GM04503 (cell line): ENCODE data around the gene C6orf132.
"Not testable (repeated sequence)": the region's sequence is repeated elsewhere in the genome, so short reads cannot be mapped to it uniquely, and the experiment has no call there.

Experiments
- DNase-seq: peaks from one replicate; pipeline ENCODE4 v3.0.0-alpha.2; 2012; ENCODE audit warnings: low read depth

Gene C6orf132

GRCh38 chr6:42142118-42142835, at the start of gene C6orf132:
C6orf132 (minus strand) TSS chr6:42142620; CDS start chr6:42142444, 176 bp downstream.
- no peak for DNase-seq

- peak; percentile 85 for DNase-seq
Measured at GRCh38 chr6:42190554-42191183, 48.2 kb upstream of the C6orf132 start.

- DNase-seq = no peak
Measured at GRCh38 chr6:42188406-42188805, 46.0 kb upstream of the C6orf132 start.

DNA sequence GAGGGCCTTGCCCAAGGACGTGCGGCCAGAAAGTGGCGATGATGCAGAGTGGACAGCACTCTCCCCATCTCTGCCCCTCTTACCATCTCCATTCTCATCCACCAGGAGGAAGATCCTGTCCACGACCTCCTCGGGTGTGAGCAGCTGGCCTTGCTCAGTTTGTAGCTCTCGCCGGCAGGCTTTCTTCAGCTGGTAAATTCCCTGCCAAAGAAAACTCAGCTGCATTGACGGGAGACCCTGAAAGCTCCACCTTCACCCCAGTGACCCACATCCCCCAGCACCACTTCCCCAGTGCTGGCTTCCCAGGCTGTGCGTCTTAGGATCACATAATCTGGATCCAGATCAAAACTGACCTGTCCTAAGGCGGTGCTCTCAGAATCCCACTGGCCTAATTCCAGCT, 43.2 kb upstream of the C6orf132 start:
- no peak for DNase-seq

DNA sequence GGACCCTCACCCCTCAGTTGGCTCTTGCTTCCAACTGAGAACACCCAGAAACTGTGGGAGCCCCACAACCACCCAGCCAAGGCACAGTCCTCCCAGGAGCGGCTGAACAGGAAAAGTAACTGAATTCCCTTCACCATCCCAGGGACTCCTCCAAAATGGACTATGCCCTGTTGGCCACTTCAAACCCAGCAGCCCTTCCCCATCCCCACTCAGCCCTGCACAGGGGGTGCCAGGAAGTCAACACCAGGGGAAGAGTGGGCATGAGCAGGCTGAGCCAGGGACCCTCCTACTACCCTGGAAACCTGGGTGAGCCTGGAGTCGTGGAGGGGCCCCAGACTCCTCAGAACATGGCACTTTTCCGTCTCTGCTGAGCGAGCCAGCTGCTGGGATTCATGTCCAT, 42.1 kb upstream of the C6orf132 start:
- DNase-seq = no peak

DNA sequence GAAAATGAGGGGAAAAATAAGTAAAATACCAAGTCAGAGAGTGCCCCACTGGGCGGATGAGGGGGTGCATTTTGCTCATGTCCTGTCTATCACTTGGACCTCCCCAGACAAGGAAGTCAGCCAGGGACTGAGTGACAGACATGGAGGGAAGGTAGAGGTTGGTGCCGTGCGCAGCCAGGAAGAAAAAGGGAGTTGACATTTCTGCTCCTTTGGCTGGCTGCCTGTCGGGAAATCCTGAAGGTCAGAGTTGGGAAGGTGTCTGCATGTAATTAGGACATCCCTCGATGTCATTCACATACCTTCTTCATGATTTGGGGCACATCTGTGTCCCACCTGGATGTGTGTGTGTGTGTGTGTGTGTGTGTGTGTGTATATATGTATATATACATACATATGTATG, 39.7 kb upstream of the C6orf132 start:
- DNase-seq = no peak

DNA sequence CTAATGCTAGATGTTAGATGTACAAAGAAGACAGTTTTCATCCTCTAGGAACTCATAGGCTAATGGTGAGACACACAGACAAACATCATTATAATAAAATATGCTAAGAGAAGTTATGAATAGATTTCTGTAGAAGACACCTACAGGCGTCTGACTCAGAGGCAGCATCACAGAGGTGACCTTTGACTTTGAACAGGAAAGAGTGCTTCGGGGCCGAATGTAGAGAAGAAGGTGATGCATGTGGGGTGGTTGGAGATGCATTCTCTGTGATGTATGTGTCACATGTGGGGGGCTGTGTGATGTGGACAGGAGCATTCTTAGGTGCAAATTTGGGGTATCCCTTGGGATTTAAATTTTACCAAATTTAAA, 37.5 kb upstream of the C6orf132 start:
- no peak for DNase-seq

- DNase-seq = no peak
Measured at GRCh38 chr6:42179261-42179944, 37.0 kb upstream of the C6orf132 start.

DNA sequence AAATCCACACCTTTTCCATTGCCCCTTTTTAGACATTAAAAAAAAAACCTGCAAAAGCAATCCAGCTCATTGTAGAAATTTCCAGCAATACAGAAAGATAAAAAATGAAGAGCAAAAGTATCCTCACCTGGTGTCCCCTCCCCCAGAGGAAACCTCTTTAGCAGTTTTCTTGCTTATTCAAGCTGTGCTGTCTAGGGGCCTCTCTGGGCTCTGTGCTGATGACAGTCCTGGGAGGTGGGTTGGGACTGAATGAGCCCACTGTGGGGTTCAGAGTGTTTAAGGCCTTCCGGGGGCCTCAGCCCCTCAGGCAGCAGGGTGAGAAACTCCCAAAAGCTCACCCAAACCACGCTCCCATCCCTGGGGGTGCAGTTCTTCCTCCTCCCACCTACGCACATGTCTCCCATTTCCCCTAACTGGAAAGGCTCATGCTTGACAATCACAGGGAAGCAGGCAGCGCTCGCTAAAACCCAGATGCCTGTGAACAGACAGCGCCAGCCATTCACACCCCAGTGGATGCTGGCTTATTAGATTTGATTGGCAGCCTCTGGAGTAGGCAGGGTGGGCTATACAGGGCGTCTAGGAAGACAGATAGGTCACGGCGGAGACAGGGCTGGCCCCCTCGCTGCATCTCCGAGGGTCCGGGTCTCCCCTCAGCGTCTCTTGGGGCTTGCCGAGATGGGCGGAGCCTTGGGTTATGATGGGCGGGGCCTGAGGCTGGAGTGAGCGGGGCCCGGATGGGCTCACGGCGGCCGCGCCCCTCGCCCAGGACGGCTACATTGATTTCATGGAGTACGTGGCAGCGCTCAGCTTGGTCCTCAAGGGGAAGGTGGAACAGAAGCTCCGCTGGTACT, 35.3 kb upstream of the C6orf132 start:
- DNase-seq = no peak

GRCh38 chr6:42176981-42177380, 34.6 kb upstream of the C6orf132 start:
- no peak for DNase-seq

- DNase-seq = no peak
Measured at GRCh38 chr6:42175860-42176259, 33.4 kb upstream of the C6orf132 start.

DNA sequence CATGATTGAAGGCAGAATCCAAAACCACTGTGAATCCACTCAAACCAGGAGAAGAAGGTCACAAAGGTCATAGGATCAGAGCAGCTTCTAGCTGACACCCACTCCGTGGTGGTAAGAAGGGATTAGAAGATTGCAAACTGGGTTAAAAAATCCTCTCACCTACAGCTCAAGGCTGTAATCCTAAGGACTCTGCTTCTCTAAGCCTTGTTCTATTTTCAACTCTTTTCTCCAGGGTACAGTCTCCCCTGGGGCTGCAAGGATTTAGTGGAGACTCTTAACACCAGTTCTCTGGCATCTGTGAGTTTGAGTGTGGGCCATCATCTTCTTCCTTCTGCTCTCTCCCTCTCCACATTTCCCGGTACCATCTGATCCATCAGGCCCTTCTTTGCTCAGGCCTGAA, 30.7 kb upstream of the C6orf132 start, which contains the start of gene GUCA1A:
Gene GUCA1A, plus strand, starts transcription at position 264 of the 400 bp plus-strand sequence. CDS start 250 bp downstream, outside the sequence.
- no peak for DNase-seq

DNA sequence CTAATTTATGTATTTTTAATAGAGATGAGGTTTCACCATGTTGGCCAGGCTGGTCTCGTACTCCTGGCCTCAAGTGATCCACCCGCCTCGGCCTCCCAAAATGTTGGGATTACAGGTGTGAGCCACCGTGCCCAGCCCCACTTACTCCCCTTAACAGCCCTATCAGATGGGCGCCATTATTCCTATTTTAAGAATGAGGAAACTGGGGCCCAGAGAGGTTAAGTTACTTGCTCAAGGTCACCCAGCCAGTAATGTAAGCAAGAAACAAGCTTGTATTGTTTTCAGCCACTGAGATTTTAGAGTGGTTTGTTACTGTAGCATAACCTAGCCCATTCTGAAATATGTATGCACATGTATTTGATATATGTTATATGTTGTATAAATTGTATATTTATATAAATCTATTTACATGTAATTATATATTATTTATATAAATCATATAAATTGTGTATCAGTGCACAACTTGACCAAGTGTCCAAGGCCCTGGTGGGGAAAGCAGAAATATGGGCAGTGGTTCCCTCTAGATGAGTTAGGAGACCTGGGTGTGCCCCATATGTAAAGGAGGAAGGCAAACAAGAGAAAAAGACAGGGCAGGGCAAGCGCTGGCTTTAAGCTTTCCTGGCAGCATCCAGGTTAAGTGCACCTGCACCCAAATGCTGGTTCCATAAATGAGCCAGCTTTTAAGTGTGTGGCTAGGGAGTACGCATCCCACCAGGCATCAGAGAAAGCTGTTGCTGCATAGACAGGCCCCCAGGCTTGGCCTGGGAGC, 29.6 kb upstream of the C6orf132 start:
- no peak for DNase-seq

- DNase-seq = not testable (repeated sequence)
Measured at GRCh38 chr6:42169780-42170179, 27.4 kb upstream of the C6orf132 start.

GRCh38 chr6:42168650-42169049, 26.2 kb upstream of the C6orf132 start:
- no peak for DNase-seq

DNA sequence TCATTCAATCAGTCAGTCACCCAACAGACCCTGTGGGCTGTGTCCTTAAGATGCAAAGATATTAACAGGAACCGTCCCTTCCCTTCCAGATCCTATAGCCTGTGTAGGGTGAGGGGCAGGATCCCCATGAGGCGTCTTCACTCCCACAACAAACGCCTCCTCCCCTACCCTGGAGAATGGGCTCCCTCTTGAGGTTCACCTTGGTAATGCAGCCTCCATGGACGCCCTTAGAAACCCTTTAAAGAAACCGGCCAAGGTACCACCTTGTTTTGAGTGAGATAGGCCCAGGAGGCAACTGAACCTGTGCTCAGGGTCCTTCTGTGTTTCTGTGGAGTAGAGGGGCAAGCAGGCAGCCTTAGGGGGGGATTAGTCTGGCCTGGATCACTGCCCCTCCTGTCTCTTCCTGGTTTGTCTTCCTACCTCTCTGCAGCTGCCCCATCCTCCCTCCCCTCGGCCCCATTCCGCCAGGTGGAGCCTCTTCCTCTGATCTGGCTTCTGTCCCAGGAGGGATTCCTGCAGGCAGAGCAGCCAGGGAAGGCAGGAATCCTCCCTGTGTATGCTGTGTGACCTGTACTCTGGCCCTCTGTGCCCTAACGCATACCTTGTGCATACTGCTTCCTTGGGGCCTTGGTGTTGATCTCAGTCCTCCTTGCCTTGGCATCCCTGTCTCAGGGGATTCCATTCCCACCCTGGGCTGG, 24.2 kb upstream of the C6orf132 start:
- peak; percentile 14 for DNase-seq

DNA sequence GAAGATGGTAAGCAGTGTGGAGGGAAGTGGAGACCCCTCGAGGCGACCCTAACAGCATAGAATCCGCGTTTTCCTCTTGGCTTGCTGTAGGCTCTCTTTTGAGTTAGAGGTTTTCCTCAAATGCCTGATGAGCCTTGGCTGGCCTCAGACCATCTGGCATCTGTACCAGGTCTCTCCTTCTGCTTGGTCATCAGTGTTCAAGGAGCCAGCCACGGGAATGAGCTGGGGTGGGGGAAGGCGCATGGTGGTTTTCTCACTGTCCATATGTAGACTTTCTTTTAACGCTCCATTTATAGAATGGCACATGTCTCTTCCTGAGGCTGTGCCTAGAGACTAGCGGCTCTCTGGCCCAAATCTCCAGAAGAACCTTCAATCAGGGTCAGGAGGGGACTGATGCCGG, 22.6 kb upstream of the C6orf132 start:
- peak; percentile 21 for DNase-seq

GRCh38 chr6:42163981-42164380, 21.6 kb upstream of the C6orf132 start:
- DNase-seq = peak; percentile 19

DNA sequence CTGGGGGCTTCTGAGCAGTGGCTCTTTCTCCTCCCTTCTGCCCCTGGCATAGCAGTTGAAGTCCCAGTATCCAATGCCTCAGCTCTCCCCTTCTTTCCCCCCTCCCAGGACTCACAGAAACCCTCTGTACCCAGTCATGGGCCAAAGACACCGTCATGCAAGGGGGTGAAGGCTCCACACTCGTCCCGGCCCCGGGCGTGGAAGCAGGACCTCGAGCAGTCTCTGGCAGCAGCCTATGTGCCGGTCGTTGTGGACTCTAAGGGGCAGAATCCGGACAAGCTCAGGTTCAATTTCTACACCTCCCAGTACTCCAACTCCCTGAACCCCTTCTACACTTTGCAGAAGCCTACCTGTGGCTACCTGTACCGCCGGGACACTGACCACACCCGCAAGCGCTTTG, 20.4 kb upstream of the C6orf132 start:
- no peak for DNase-seq

DNA sequence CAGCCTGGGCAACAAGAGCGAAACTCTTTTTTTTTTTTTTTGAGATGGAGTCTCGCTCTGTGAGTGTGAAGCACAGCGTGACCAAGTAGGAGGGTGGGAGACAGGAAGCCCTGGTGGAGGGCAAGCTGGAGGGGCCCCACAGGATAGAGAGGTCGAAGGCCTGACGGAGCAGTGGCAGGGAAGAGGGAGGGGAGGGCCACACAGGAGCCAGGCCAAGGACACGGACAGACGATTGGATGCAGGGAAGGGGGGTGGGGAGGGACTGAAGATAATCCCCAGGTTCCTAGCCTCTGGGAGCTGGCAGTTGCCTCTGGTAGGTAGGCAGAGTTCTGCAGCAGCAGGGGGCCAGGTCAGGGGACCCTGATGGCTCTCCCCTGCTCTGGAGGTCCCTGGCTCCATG, 20.0 kb upstream of the C6orf132 start:
- DNase-seq = no peak
